ENCODE data around the gene NDUFAF5. TPM values are rescaled to one million over a fixed set of nuclear protein-coding genes. Genes with fewer than 3 reads are reported as not detected.
A peak's percentile ranks its signal among the peaks of the same experiment; 100 is the strongest.

NDUFAF5 gene
- total and polyA plus RNA-seq, 7 donors = 28.2 to 49.7 (median 39.7) TPM

- WGBS, 3 donors = 77 to 87% (median 84%) methylated on average over 4 of the region's 4 CpGs
- H3K9me3 ChIP-seq = no peaks in the 10 kb centered on the region
- ATAC-seq (peak in 1 of 4 donors; percentile 36), DNase-seq (no peak)
- H3K4me1 ChIP-seq = peaks cover 24% of the 10 kb centered on the region
- H3K36me3 ChIP-seq (ENCODE audit: insufficient read depth in 1 of 2, low read depth in 1 of 2) = no peaks in the 10 kb centered on the region
- no peak overlapping the region for H3K27ac ChIP-seq
- intact Hi-C loops (cut with DNase I) = loop anchor here in 1 of 2 donors (5.0 kb wide), 1 partner anchor 34 kb away; no protein-coding TSS in a partner anchor
- no peak overlapping the region for H3K4me3 ChIP-seq
- no peak for TF ChIP-seq CTCF (IDR thresholded peaks at IDR 0.05)
- H3K27me3 ChIP-seq (ENCODE audit: insufficient read depth in 3 of 3, low read length in 2 of 3) = no peaks in the 10 kb centered on the region
Observed at GRCh38 chr20:13856354-13856753, 71.5 kb downstream of the NDUFAF5 start.

- peak; percentile 95 to 98 (median 96) for ATAC-seq
- TF ChIP-seq CTCF (IDR thresholded peaks at IDR 0.05) = no peak
- no peaks in the 10 kb centered on the region for H3K27me3 ChIP-seq (ENCODE audit: insufficient read depth in 3 of 3, low read length in 2 of 3)
- H3K36me3 ChIP-seq (ENCODE audit: insufficient read depth in 1 of 2, low read depth in 1 of 2) = no peaks in the 10 kb centered on the region
- no peaks in the 10 kb centered on the region for H3K9me3 ChIP-seq
- intact Hi-C loops (cut with DNase I) = loop anchor here in 1 of 2 donors (5.0 kb wide), 1 partner anchor 35 kb away; no protein-coding TSS in a partner anchor
- H3K4me1 ChIP-seq = peaks cover 17% of the 10 kb centered on the region
- 18 to 28% (median 27%) methylated on average over 3 of the region's 3 CpGs for whole genome bisulfite sequencing, 3 donors
- H3K4me3 ChIP-seq = no peak overlapping the region
- DNase-seq = peak; percentile 79 to 90
- peak overlapping the region; percentile 46 for H3K27ac ChIP-seq
Observed at GRCh38 chr20:13857304-13857703, 72.5 kb downstream of the NDUFAF5 start.

DNA sequence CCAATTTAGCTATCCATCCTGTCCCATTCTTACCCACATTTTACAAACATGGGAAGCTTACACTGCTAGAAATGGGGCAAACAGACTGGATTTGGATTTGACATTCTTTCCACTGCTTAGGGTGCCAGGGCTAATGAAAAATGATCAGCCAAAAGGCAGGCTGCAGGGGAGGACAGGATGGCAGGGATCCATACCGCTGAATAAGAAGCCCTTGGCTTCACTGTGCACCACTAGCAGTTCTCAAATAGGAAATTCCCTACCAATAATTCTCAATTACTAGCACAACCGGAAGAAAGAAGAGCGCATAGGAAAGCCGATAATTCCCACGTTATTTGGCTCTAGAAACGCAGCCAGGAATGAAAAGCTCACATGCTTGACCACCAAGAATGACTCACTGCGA, 73.1 kb downstream of the NDUFAF5 start:
- Histone ChIP-seq H3K27me3 (ENCODE audit: insufficient read depth in 3 of 3, low read length in 2 of 3) (no peaks in the 10 kb centered on the region), H3K9me3 (no peaks in the 10 kb centered on the region), H3K4me1 (peaks cover 17% of the 10 kb centered on the region), H3K27ac (peak overlapping the region; percentile 46), H3K4me3 (no peak overlapping the region), H3K36me3 (ENCODE audit: insufficient read depth in 1 of 2, low read depth in 1 of 2) (no peaks in the 10 kb centered on the region)
- no peak for TF ChIP-seq CTCF (IDR thresholded peaks at IDR 0.05)
- WGBS, 3 donors = 61 to 80% (median 68%) methylated on average over 7 of the region's 7 CpGs
- ATAC-seq (peak in 2 of 4 donors; percentile 26 to 51), DNase-seq (no peak)
- intact Hi-C loops (cut with DNase I) = loop anchor here in 1 of 2 donors (5.0 kb wide), 1 partner anchor 36 kb away; no protein-coding TSS in a partner anchor

DNA sequence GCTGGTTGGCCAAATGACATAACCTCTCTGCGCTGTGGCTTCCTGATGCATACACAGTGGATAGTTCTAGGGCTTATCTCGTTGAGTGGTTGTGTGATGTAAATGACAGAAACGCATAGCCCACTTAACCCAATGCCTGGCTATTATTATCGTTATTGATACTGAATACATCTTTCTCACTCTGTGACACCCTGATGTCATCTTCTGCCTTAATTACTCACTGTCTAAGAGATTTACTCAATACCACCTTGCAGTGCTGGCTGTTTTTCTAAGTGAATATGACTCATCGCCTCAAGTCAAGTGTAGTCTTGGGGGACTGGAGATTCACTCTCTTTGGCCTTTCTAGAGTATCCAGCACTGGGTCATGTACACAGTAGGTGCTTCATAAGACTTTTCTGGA, 73.6 kb downstream of the NDUFAF5 start:
- no peaks in the 10 kb centered on the region for H3K27me3 ChIP-seq (ENCODE audit: insufficient read depth in 3 of 3, low read length in 2 of 3)
- intact Hi-C loops (cut with DNase I) = loop anchor here in 1 of 2 donors (5.0 kb wide), 1 partner anchor 36 kb away; no protein-coding TSS in a partner anchor
- no peaks in the 10 kb centered on the region for H3K9me3 ChIP-seq
- no peak overlapping the region for H3K4me3 ChIP-seq
- H3K4me1 ChIP-seq = peaks cover 17% of the 10 kb centered on the region
- no peaks in the 10 kb centered on the region for H3K36me3 ChIP-seq (ENCODE audit: insufficient read depth in 1 of 2, low read depth in 1 of 2)
- ATAC-seq (peak in 2 of 4 donors; percentile 3 to 20), DNase-seq (no peak)
- WGBS, 3 donors = 92 to 95% (median 93%) methylated on average over 5 of the region's 5 CpGs
- H3K27ac ChIP-seq = peak overlapping the region; percentile 46
- TF ChIP-seq CTCF (IDR thresholded peaks at IDR 0.05) = no peak

- Histone ChIP-seq H3K9me3 (no peaks in the 10 kb centered on the region), H3K4me3 (no peak overlapping the region), H3K27ac (peak overlapping the region; percentile 46), H3K4me1 (peaks cover 17% of the 10 kb centered on the region), H3K27me3 (ENCODE audit: insufficient read depth in 3 of 3, low read length in 2 of 3) (no peaks in the 10 kb centered on the region), H3K36me3 (ENCODE audit: insufficient read depth in 1 of 2, low read depth in 1 of 2) (no peaks in the 10 kb centered on the region)
- no peak for TF ChIP-seq CTCF (IDR thresholded peaks at IDR 0.05)
- intact Hi-C loops (cut with DNase I) = loop anchor here in 1 of 2 donors (5.0 kb wide), 1 partner anchor 37 kb away; no protein-coding TSS in a partner anchor
- DNase-seq (no peak), ATAC-seq (no peak)
Observed at GRCh38 chr20:13858871-13859270, 74.0 kb downstream of the NDUFAF5 start.

Data from psoas muscle (tissue), 8 donors.